Right cardiac atrium (tissue), 5 donors: ENCODE data around the gene NSG1. TPM values are rescaled to one million over a fixed set of nuclear protein-coding genes. Genes with fewer than 3 reads are reported as not detected.
"Not testable (repeated sequence)": the region's sequence is repeated elsewhere in the genome, so short reads cannot be mapped to it uniquely, and the experiment has no call there.

ENCODE experiments used
- ATAC-seq, 2 donors: fragments of 200-7000 bp; cut with Tn5 transposase; one replicate each; pipeline versions ENCODE4 v1.8.0 to v1.9.1; 2020; ENCODE audit warnings: moderate library complexity in 2 of 2, mild to moderate bottlenecking in 1 of 2
- DNase-seq, 3 donors: peaks; one replicate each; pipeline ENCODE4 v3.0.0-alpha.2; 2020
- H3K27ac ChIP-seq: one replicate; pipeline ENCODE4 v1.5.1; 2013; ENCODE audit warnings: mild to moderate bottlenecking, low read length, control low read depth, moderate library complexity
- H3K27me3 ChIP-seq: one replicate; pipeline ENCODE4 v1.6.1; 2013; ENCODE audit not compliant: control insufficient read depth, insufficient read depth
- H3K4me1 ChIP-seq: one replicate; pipeline ENCODE4 v1.6.1; 2013; ENCODE audit warnings: low read length; ENCODE audit not compliant: control insufficient read depth, insufficient read depth
- H3K4me3 ChIP-seq: one replicate; pipeline ENCODE4 v1.5.1; 2013; ENCODE audit warnings: low read length, control low read depth
- H3K9me3 ChIP-seq: one replicate; pipeline ENCODE4 v1.6.1; 2013; ENCODE audit warnings: low read length; ENCODE audit not compliant: control insufficient read depth
- WGBS: extraction: QIAGEN DNeasy Blood & Tissue Kit; methylation state at CpG from one replicate; pipeline ENCODE4 v1.1.7; 2013; 5-methylcytosine and 5-hydroxymethylcytosine counted together
- intact Hi-C, 4 donors: fragments of 100-400 bp; cut with DNase I; formaldehyde crosslinking; loops; one replicate each; pipeline versions ENCODE4 v1.11.0 to v1.14.0; 2022 to 2023
- polyA plus RNA-seq: library from polyadenylated mRNA; stranded (reverse); fragments of 200-250 nt; gene quantifications from one replicate; pipeline ENCODE4 v1.2.3, GENCODE V29; 2013
- total RNA-seq, 4 donors: library from RNA; stranded (reverse); fragmentation: NEBNext Ultra II Directional; extraction: Animal tissue kit (Norgen Biotek cat#: 25700); gene quantifications; one replicate each; pipeline ENCODE4 v1.2.1, GENCODE V29; 2021
- donor health status: healthy with polysubstance abuse.
- donor health status: DM: no; HTN: yes; CAD: no.
- donor health status: DM: no; HTN: no; CAD: no.
- donor health status: DM: no; HTN: yes; CAD: no; lungs with severe emphysema.
- donor health status: DM: yes; HTN: yes; CAD: no.

The NSG1 gene
- total and polyA plus RNA-seq, 5 donors: 4.9 to 16.2 (median 7.4) TPM

- 98% methylated on average over 3 of the region's 3 CpGs for WGBS
- DNase-seq, H3K27me3 ChIP-seq, intact Hi-C loops, H3K4me3 ChIP-seq, H3K9me3 ChIP-seq, H3K27ac ChIP-seq, ATAC-seq, H3K4me1 ChIP-seq: not testable (repeated sequence)
These were observed 78.3 kb downstream of the NSG1 start for GRCh38 chr4:4465238-4465637.

Other genes with a start within 250 kb of the NSG1 start
- gene OTOP1, start 160.2 kb upstream of the NSG1 start, total RNA-seq: not detected
- gene OTOP1, start 160.2 kb upstream of the NSG1 start, polyA plus RNA-seq: not detected
- gene TMEM128, start 138.9 kb upstream of the NSG1 start, total RNA-seq: 10 to 100 TPM; 12.7 to 17.7 (median 15.7) TPM
- gene TMEM128, start 138.9 kb upstream of the NSG1 start, polyA plus RNA-seq: 20.7 TPM
- 10 to 100 TPM; 10.0 to 12.4 (median 11.1) TPM for gene LYAR, start 96.9 kb upstream of the NSG1 start, total RNA-seq
- gene LYAR, start 96.9 kb upstream of the NSG1 start, polyA plus RNA-seq: 15.0 TPM
- 1 to 10 TPM; 4.2 to 6.0 (median 4.8) TPM for gene ZBTB49, start 96.9 kb upstream of the NSG1 start, total RNA-seq
- gene ZBTB49, start 96.9 kb upstream of the NSG1 start, polyA plus RNA-seq: 2.2 TPM
- gene STX18, start 154.9 kb downstream of the NSG1 start, total RNA-seq: 10 to 100 TPM; 15.4 to 25.9 (median 17.7) TPM
- 14.9 TPM for gene STX18, start 154.9 kb downstream of the NSG1 start, polyA plus RNA-seq